Measurements from ENCODE around the gene KRT3. TPM values are rescaled to one million over a fixed set of nuclear protein-coding genes. Genes with fewer than 3 reads are reported as not detected.

KRT3 gene
- total and polyA plus RNA-seq, 9 of the 15 experiments (the other 6 are each of a cell fraction or from before 2014, with no cell fraction given), result not detected

GRCh38 chr12:52788192-52788875 is 7.6 kb downstream of the KRT3 start:
- ATAC-seq (no peak), DNase-seq (ENCODE audit: extremely low read depth in 1 of 4, low spot score in 3 of 4) (no peak), FAIRE-seq (no peak)
- no peaks in the 10 kb centered on the region for H4K20me1 ChIP-seq (replicated peaks; ENCODE audit: control insufficient read depth, insufficient read depth, low read length)
- no peak overlapping the region for H2AFZ ChIP-seq (ENCODE audit: low read depth, low read length)
- peaks cover 8 to 17% of the 10 kb centered on the region in 2 experiments; a peak in 4 of 5 replicates for H3K4me1 ChIP-seq (replicated peaks in 1 of 2; ENCODE audit: control insufficient read depth in 2 of 2, insufficient read depth in 2 of 2, low read length in 2 of 2)
- TF ChIP-seq NFE2L1 (tag; IDR thresholded peaks at IDR 0.05; ENCODE audit: borderline replicate concordance, low read depth) (no peak), TEAD4 (IDR thresholded peaks at IDR 0.05; ENCODE audit: low read length) (no peak), TEAD4 (CRISPR knock-in tag; IDR thresholded peaks at IDR 0.05; ENCODE audit: borderline replicate concordance) (no peak), U2AF2 (optimal IDR thresholded peaks at IDR 0.05; ENCODE audit: low read depth, low read length) (no peak)
- no peak overlapping the region for H3K4me2 ChIP-seq (ENCODE audit: insufficient read depth, low read length)
- no peak overlapping the region for H3K9ac ChIP-seq (ENCODE audit: insufficient read depth in 1 of 2, low read depth in 2 of 2, low read length in 2 of 2)
- H3K36me3 ChIP-seq (ENCODE audit: control insufficient read depth, insufficient read depth, low read length), result no peaks in the 10 kb centered on the region
- H3K79me2 ChIP-seq (ENCODE audit: control insufficient read depth, insufficient read depth, low read length), result no peaks in the 10 kb centered on the region
- no peaks in the 10 kb centered on the region for H3K9me3 ChIP-seq (replicated peaks; ENCODE audit: control insufficient read depth, insufficient read depth, low read depth, low read length)
- no peak overlapping the region for H3K27ac ChIP-seq (ENCODE audit: extremely low read depth, low read depth, low read length)
- ChIA-PET CTCF (ENCODE audit: low intra/inter-chr PET ratio) (no interaction called here), POLR2A (interaction anchor here (0.6 to 1.0 kb wide), 4 partner anchors 9 to 46 kb away, joined by 3 to 5 read pairs (median 4); partner anchors contain the start of genes KRT76 and KRT79)
- in situ Hi-C loops (cut with MboI) (no loop called here), intact Hi-C loops (cut with micrococcal nuclease) (no loop called here)
- no peaks in the 10 kb centered on the region for H3K9me1 ChIP-seq (ENCODE audit: control insufficient read depth, insufficient read depth, low read length)
- no TSS peak for BruUV-seq (replicated peaks)
- 22% methylated on average over 6 of the region's 6 CpGs for WGBS (ENCODE audit: insufficient coverage, low coverage, missing lambda C conversion rate)
- peaks cover 8 to 22% of the 10 kb centered on the region in 2 experiments; a peak in 3 of 5 replicates for H3K27me3 ChIP-seq (ENCODE audit: control insufficient read depth in 2 of 2, insufficient read depth in 2 of 2, low read length in 2 of 2)
- no peak overlapping the region for H3K4me3 ChIP-seq
